ENCODE measurements around the gene DSCAML1. TPM values are rescaled to one million over a fixed set of nuclear protein-coding genes. Genes with fewer than 3 reads are reported as not detected.

The DSCAML1 gene
- polyA plus RNA-seq, 1 donor from 2014 or later, result not detected

GRCh38 chr11:117629891-117630538 lies 167.0 kb downstream of the DSCAML1 start:
- Mint-ChIP-seq H3K27me3 (peaks cover 10% of the 10 kb centered on the region), H3K36me3 (no peaks in the 10 kb centered on the region), H3K9me3 (no peaks in the 10 kb centered on the region), H3K4me3 (no peak overlapping the region), H3K4me1 (no peaks in the 10 kb centered on the region), H3K27ac (no peak overlapping the region)

DNA sequence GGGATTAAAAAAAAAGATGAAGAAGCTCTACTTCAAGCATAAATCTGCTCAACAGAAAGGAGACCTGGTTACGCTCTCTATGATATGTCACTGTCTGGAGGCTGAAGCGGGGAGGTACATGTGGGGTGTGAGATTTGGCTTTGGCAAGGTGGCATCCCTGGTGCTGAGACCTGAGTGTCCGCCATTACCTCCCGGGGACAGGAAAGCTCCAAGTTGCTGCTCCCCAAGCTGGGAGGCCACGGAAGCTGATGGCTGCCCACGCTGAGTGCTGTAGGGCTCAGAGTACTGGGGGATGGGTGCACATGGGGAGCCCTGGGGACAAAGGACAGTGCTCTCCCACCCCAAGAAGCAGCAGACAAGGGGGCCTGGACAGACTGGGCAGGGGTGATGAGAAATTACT lies 167.9 kb downstream of the DSCAML1 start:
- Mint-ChIP-seq H3K27ac (no peak overlapping the region), H3K27me3 (peaks cover 12% of the 10 kb centered on the region), H3K36me3 (no peaks in the 10 kb centered on the region), H3K9me3 (no peaks in the 10 kb centered on the region), H3K4me1 (no peaks in the 10 kb centered on the region), H3K4me3 (no peak overlapping the region)

- Mint-ChIP-seq H3K36me3 (no peaks in the 10 kb centered on the region), H3K4me1 (no peaks in the 10 kb centered on the region), H3K27ac (no peak overlapping the region), H3K27me3 (peaks cover 15% of the 10 kb centered on the region), H3K4me3 (no peak overlapping the region), H3K9me3 (no peaks in the 10 kb centered on the region)
These were observed 169.8 kb downstream of the DSCAML1 start for GRCh38 chr11:117627259-117627658.

DNA sequence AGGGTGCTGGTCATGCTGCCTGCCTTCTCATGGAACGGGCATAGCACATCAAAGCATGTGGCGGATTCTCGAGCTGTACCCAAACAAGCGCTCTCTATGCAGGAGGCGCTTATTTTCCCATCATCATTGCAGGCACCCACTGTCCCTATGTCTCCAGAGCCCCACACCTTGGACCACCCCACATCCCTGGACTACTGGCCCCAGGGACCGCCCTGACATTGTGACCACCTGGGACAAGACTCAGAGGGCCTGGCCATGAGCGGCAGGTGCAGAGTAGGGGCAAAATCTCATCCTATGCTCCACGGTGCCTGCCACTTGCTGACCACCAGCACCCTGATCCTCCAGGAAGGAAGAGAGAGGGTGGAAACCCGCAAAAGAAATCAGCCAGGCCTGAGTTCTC lies 170.4 kb downstream of the DSCAML1 start:
- Mint-ChIP-seq H3K4me3 (no peak overlapping the region), H3K36me3 (no peaks in the 10 kb centered on the region), H3K4me1 (no peaks in the 10 kb centered on the region), H3K9me3 (no peaks in the 10 kb centered on the region), H3K27ac (no peak overlapping the region), H3K27me3 (peaks cover 15% of the 10 kb centered on the region)

DNA sequence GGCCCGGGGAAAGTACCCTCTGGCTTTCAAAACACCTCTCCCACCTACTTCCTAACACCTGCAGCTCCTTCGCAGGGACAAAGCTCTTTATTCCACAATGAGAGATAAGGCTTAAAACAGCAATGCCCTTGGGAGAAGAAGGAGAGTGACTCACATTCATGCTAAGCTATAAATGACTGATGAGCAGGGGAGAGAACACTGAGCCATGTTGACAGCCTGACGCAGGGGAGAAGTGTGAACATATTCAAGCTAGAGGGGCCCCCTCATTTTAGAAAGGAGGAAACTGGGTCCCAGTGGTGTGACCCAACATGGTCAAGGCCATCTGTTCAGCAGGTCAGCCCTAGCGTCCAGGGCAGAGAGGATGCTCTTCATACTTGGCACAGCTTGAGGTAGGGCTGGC lies 171.8 kb downstream of the DSCAML1 start:
- no peak overlapping the region for H3K4me3 Mint-ChIP-seq
- no peak overlapping the region for H3K27ac Mint-ChIP-seq
- no peaks in the 10 kb centered on the region for H3K4me1 Mint-ChIP-seq
- H3K9me3 Mint-ChIP-seq, result peaks cover 0 to 4% (median 0%) of the 10 kb centered on the region in 3 donors
- no peaks in the 10 kb centered on the region for H3K36me3 Mint-ChIP-seq
- H3K27me3 Mint-ChIP-seq, result peaks cover 15% of the 10 kb centered on the region

DNA sequence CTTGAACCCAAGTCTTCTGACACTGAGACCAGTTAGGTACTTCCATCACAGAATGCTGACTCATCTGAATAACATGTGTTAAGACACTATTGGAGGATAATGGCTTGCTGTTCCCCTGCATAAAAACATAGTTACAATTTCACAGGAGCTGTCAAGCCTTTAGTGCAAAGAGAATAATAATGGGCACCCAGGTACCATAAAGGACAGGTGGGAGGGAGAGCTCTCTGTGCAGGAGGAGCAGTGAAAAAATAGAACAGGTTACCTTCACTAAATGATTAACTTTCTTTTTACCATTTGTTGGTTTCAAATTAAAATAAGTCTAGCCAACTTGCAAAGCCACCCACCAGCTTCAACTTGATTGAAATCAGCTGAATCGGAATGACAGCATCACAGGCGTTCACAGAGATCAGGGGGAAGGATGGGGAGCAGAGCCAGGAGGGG lies 173.2 kb downstream of the DSCAML1 start:
- peaks cover 1% of the 10 kb centered on the region for H3K36me3 Mint-ChIP-seq
- no peaks in the 10 kb centered on the region for H3K4me1 Mint-ChIP-seq
- H3K4me3 Mint-ChIP-seq, result no peak overlapping the region
- no peak overlapping the region for H3K27ac Mint-ChIP-seq
- H3K27me3 Mint-ChIP-seq, result peaks cover 16% of the 10 kb centered on the region
- peaks cover 0 to 4% (median 0%) of the 10 kb centered on the region in 3 donors for H3K9me3 Mint-ChIP-seq

- Mint-ChIP-seq H3K27ac (no peak overlapping the region), H3K4me3 (no peak overlapping the region), H3K36me3 (peaks cover 1% of the 10 kb centered on the region), H3K9me3 (peaks cover 0 to 4% (median 0%) of the 10 kb centered on the region in 3 donors), H3K27me3 (peaks cover 13% of the 10 kb centered on the region), H3K4me1 (no peaks in the 10 kb centered on the region)
These were observed 175.8 kb downstream of the DSCAML1 start for GRCh38 chr11:117621226-117621625.

- Mint-ChIP-seq H3K27me3 (peaks cover 13% of the 10 kb centered on the region), H3K27ac (no peak overlapping the region), H3K36me3 (peaks cover 1% of the 10 kb centered on the region), H3K4me1 (no peaks in the 10 kb centered on the region), H3K9me3 (peaks cover 0 to 4% (median 0%) of the 10 kb centered on the region in 3 donors), H3K4me3 (no peak overlapping the region)
These were observed 176.4 kb downstream of the DSCAML1 start for GRCh38 chr11:117620659-117621058.

DNA sequence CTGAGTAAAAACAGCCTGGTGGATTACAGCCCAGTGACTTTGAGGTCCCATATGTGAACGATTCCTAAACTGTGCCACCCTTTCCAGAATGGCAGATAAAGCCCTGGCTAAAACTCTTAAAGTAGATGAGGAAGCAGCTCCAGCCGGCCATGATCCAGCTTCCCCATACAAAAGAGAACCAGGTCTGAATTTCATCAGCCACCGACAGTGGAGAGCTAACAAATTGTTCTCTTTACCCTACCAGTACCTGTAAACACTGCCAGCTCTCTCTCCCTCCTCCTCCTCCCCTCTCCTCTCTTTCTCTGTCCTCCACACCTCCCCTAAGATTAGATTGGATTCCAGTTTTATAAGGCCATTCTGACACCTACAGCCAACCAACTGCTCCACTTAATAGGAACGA lies 176.9 kb downstream of the DSCAML1 start:
- Mint-ChIP-seq H3K9me3 (peaks cover 0 to 4% (median 0%) of the 10 kb centered on the region in 3 donors), H3K36me3 (peaks cover 1% of the 10 kb centered on the region), H3K4me3 (no peak overlapping the region), H3K4me1 (no peaks in the 10 kb centered on the region), H3K27me3 (peaks cover 11% of the 10 kb centered on the region), H3K27ac (no peak overlapping the region)

DNA sequence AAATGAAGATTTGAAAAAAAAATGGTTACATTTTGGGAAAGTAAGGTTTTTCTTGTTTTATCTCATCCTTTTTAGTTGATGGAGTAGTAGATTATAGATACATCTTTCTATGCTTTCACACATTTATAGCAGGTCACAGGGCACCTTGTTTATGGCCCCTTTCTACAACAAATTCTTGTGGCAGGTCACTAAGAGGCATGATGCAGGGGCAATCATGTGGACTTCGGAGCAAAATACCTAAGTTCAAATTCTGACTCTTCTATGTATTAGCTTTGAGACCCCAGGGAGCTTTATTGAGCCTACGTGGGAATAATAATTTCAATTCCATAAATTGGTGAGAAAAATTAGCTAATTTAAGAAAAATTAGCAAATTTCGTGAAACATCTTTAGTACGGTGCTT lies 177.4 kb downstream of the DSCAML1 start:
- Mint-ChIP-seq H3K9me3 (peaks cover 0 to 4% (median 0%) of the 10 kb centered on the region in 3 donors), H3K4me3 (no peak overlapping the region), H3K27me3 (peaks cover 13% of the 10 kb centered on the region), H3K36me3 (peaks cover 1% of the 10 kb centered on the region), H3K27ac (no peak overlapping the region), H3K4me1 (no peaks in the 10 kb centered on the region)

DNA sequence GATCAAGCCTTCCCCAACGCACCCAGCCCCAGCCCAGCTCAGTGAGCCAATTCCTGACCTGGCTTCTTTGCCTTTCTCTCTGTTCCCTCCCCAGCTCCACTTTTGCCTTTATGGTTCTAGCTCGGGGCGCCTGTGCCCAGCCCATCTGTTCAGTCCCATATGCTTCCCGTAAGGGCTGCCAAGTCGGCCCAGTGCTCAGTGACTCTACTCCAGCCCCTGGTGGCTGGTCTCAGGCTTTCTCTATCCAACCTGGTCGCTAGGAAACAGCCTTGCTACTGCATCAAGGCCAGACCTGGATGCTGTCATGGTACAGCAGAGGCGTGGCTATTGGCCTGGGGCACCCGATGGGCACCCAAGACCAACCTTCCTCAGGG lies 178.0 kb downstream of the DSCAML1 start:
- H3K4me1 Mint-ChIP-seq, result no peaks in the 10 kb centered on the region
- H3K4me3 Mint-ChIP-seq, result peak overlapping the region in 1 of 4 donors; percentile 43

DNA sequence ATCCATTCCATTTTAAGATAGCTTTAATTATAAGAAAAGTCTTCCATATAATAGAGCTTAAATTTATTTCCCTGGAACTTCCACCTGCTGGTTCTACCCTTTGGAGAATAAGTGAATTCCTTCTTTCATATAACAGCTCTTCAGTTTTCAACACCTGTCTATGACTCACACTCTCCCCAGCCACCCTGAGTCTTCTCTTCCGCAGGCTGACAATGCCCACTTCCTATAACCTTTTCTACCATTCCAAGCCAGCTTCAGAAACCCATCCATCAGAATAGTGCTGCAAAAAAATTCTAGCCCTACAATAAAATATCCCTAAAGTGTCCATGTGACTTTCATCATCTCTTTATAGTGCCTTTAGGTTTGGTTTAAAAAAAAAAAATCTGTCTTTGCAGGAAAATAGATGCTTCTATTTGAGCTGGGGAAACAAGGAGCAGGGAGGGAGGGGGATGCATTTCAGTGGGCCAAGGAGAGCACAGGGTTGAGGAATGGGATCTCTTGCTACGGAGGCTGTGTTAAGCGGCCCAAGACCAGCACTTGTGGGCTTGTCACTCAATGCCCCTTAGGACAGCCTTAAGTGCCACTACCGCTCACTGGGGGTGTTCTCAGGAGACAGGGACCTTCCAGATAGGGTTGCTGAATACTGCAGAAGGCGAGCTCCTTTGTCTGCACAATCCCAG lies 178.6 kb downstream of the DSCAML1 start:
- peak overlapping the region in 1 of 4 donors; percentile 43 for H3K4me3 Mint-ChIP-seq
- peaks cover 14% of the 10 kb centered on the region for H3K27me3 Mint-ChIP-seq
- peaks cover 1% of the 10 kb centered on the region for H3K36me3 Mint-ChIP-seq
- no peaks in the 10 kb centered on the region for H3K4me1 Mint-ChIP-seq
- H3K9me3 Mint-ChIP-seq, result peaks cover 0 to 4% (median 0%) of the 10 kb centered on the region in 3 donors
- no peak overlapping the region for H3K27ac Mint-ChIP-seq

More for the DNA sequence above, 178.0 kb downstream of the DSCAML1 start:
- Mint-ChIP-seq H3K27ac (no peak overlapping the region), H3K9me3 (peaks cover 0 to 4% (median 0%) of the 10 kb centered on the region in 3 donors), H3K27me3 (peaks cover 15% of the 10 kb centered on the region), H3K36me3 (peaks cover 1% of the 10 kb centered on the region)

DNA sequence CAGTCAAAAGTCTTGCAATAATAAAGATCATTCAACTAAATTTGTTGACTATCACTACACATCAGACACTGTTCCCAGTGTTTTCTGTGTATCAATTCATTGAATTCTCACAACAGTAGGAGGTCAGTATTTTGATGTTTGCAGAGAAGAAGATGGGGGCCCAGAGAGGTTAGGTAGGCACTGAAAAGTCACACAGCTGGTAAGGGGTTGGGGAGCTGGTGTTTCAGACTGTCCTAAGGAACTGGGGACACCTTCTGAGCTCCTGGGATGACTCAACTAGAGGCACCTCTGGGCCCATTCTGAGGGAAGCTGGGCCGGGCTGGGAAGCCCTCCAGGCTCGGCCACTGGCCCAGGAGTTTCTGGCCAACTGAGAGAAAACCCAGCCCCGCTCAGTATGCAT lies 180.0 kb downstream of the DSCAML1 start:
- peaks cover 18% of the 10 kb centered on the region for H3K27me3 Mint-ChIP-seq
- H3K27ac Mint-ChIP-seq, result no peak overlapping the region
- H3K9me3 Mint-ChIP-seq, result peaks cover 0 to 4% (median 0%) of the 10 kb centered on the region in 3 donors
- H3K4me1 Mint-ChIP-seq, result no peaks in the 10 kb centered on the region
- no peak overlapping the region for H3K4me3 Mint-ChIP-seq
- H3K36me3 Mint-ChIP-seq, result peaks cover 1% of the 10 kb centered on the region

DNA sequence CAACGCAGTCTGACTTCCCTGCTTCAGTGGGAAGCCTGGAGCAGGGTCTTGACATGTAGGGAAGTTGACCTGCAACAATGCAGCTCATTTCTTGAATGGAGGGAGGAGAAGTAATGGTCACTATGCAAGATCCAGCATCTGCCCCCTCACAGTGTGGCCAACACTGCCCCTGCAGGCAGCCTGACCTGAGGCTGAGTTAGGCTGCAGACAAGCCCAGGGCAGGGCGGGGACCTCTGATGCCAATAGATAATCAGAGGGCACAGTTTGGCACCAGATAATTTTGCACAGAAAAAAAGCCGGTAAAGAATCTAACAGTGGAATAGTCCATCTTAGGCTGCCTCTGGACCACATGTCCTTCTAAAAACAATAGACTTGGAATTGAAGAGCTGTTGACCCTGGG lies 182.3 kb downstream of the DSCAML1 start:
- peaks cover 3% of the 10 kb centered on the region for H3K36me3 Mint-ChIP-seq
- peaks cover 8 to 13% (median 10%) of the 10 kb centered on the region in 3 donors for H3K4me1 Mint-ChIP-seq
- peaks cover 20% of the 10 kb centered on the region for H3K27me3 Mint-ChIP-seq
- H3K9me3 Mint-ChIP-seq, result no peaks in the 10 kb centered on the region
- H3K4me3 Mint-ChIP-seq, result no peak overlapping the region
- no peak overlapping the region for H3K27ac Mint-ChIP-seq

DNA sequence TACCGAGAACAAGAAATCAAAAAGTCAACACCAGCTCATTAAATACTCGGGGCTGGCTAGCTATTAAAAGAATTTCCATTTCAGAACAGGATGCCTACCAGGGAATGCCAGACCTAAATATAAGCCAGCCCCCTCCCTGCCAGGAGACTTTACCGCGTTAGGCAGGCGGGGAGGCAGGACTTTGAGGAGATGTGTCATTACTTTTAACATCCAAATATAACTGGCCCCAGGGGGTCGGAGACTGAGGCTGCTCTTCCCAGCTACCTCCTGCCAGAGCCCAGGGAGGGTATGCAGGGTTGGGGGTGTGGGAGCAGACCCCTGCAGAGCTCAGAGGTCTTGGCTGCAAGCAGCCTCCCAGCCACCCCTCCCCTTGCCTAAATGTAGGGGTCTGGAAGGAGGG lies 183.5 kb downstream of the DSCAML1 start:
- peaks cover 1% of the 10 kb centered on the region for H3K36me3 Mint-ChIP-seq
- H3K9me3 Mint-ChIP-seq, result no peaks in the 10 kb centered on the region
- H3K27me3 Mint-ChIP-seq, result peaks cover 17% of the 10 kb centered on the region
- no peak overlapping the region for H3K27ac Mint-ChIP-seq
- peaks cover 9 to 13% (median 11%) of the 10 kb centered on the region in 3 donors for H3K4me1 Mint-ChIP-seq
- H3K4me3 Mint-ChIP-seq, result no peak overlapping the region

DNA sequence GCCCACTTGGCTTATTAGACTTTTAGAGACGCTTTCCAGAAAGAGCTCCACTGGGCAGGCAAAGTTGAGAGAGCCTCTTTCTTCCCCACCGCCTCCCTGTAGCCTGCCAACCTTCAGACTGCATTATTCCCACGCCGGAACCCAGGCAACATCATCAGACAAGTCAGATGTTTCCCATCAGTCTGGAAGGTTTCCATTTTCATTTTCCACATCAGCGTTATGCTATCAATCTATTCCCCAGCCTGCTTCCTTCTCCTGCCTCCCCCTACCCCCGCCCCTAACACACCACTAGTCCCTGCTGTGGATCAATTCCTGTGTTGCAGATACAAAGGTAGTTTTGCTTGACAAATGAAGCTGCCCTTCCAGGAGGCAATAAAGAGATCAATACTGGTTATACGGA lies 184.8 kb downstream of the DSCAML1 start:
- H3K27me3 Mint-ChIP-seq, result peaks cover 13% of the 10 kb centered on the region
- peaks cover 9 to 13% (median 11%) of the 10 kb centered on the region in 3 donors for H3K4me1 Mint-ChIP-seq
- H3K36me3 Mint-ChIP-seq, result peaks cover 1% of the 10 kb centered on the region
- no peak overlapping the region for H3K4me3 Mint-ChIP-seq
- no peak overlapping the region for H3K27ac Mint-ChIP-seq
- H3K9me3 Mint-ChIP-seq, result no peaks in the 10 kb centered on the region
